ENCODE results near the gene ARID3B.

GRCh38 chr15:74584779-74585178 is 43.8 kb downstream of the ARID3B start:
- TF ChIP-seq FOXA1 (IDR thresholded peaks at IDR 0.05): no peak
- TF ChIP-seq FOXK2 (IDR thresholded peaks at IDR 0.05): no peak
- no peak for TF ChIP-seq SUZ12 (IDR thresholded peaks at IDR 0.05)
- no peak for TF ChIP-seq FOXM1 (IDR thresholded peaks at IDR 0.05; ENCODE audit: borderline replicate concordance)
- TF ChIP-seq ARNT (IDR thresholded peaks at IDR 0.05): no peak
- TF ChIP-seq PKNOX1 (IDR thresholded peaks at IDR 0.05): peak; percentile 89
- TF ChIP-seq BHLHE40 (IDR thresholded peaks at IDR 0.05; ENCODE audit: borderline replicate concordance): no peak
- no peak for TF ChIP-seq NFRKB (IDR thresholded peaks at IDR 0.05)
- no peak for TF ChIP-seq HDGF (IDR thresholded peaks at IDR 0.05; ENCODE audit: borderline replicate concordance)
- no peak for TF ChIP-seq L3MBTL2 (conservative IDR thresholded peaks at IDR 0.05)
- no peak for TF ChIP-seq LEF1 (IDR thresholded peaks at IDR 0.05; ENCODE audit: borderline replicate concordance)
- TF ChIP-seq SP1 (IDR thresholded peaks at IDR 0.05): no peak
- TF ChIP-seq ELF4 (IDR thresholded peaks at IDR 0.05): no peak
